Measurements from ENCODE around the gene CLBA1.

The CLBA1 gene

DNA sequence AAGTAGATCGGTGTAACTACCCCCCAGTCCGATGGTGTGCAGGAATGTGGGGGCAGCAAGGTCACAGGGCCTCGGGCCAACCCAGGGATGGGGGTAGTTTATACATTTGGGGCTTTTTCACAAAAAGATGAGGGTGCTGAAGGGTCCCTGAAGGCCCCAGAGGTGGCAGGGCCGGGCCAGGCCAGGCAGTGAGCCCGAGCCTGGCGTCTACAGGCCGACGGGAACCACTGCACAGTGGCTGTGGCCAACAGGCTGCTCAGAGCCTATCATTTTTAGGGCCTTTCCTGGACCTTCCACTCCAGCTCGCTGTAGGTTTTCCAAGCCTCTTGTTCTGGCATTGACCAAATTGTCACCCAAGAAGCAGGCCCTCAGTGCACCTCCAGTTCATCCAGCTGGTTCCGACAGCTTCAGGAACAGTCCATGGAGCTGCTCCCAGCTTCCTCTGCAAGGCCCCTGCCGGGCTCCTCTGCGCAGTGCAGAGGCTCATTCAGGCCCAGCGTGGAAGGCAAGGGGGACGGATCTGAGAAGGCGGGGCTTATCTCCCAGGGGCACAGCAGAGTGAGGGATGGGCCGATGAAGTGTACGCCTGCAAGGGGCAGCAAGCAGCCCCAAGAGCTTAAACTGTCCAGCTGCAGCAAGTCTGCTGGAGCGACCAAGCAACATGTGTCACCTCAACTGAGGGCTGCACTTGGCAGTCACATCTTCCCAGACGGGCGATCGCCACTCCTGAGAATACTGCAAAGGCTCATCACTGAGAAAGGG is 21.4 kb downstream of the CLBA1 start:
- DNase-seq, result no peak

DNA sequence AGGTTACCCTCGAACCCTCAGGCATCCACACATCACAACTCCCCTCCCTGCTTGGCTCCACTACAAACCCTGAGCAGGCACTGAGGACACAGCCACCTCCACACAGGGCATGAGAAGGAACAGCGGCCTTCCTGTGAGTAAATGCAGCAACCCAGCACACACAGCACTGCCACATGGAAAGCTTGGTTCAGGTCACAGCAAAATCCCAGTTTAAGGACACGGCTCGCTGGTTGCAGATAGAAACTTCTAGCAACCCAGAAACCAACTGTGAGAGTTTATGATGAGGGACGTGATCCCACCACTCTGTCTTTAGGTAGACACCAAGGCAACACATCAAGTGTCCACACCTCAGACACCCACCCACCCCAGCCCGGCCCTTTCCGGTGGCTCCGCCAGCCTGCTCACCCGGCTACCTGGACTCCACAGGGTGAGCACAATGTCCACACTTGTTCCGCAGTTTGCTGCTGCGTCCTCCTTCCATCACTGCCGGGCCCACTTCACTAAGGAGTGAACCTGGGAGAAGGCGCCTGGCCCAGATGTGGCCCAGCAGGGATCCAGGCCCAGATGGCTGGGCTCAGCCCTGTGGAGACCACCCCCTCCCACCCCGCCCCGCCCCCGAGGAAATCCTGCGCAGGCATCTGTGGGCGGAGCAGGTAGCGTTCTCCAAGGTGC is 22.1 kb downstream of the CLBA1 start:
- DNase-seq, result no peak

DNA sequence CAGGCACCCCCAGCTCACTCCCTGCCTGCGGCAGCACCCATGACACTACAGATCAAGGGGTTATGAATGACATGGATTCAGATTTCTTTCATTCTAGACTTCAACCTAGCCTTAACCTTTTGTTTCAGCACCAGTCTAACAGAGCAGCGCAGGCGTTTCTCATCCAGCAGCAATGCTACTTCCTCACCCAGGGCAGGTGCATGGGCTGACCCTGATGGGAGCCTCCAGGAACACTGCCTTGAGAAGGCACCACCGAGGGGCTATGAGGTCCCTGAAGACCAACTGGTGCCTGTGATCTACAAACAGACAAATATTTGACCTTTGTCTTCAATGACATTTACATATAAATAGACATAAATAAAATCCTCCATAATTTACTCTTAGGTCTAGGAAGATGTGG is 24.5 kb downstream of the CLBA1 start:
- DNase-seq, result no peak

DNA sequence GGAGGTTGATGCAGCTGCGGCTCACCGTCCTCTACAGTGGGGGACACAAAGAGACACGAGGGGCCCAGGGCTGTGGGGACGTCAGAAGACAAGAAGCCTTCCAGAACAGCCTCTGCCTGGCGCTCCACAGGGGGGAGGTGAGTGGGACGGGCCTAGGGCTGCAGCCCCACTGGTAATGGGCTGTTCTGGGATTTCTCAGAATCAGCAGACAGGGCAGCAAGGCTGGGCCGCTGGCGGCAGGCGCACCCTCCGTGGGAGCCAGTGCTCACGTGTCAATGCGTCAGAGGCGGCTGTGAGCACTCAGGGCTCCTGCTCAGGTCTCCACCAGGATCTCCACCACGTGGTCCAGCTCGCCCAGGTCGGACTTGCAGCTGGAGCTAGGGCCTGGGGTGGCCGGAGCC is 25.3 kb downstream of the CLBA1 start:
- DNase-seq, result no peak

DNA sequence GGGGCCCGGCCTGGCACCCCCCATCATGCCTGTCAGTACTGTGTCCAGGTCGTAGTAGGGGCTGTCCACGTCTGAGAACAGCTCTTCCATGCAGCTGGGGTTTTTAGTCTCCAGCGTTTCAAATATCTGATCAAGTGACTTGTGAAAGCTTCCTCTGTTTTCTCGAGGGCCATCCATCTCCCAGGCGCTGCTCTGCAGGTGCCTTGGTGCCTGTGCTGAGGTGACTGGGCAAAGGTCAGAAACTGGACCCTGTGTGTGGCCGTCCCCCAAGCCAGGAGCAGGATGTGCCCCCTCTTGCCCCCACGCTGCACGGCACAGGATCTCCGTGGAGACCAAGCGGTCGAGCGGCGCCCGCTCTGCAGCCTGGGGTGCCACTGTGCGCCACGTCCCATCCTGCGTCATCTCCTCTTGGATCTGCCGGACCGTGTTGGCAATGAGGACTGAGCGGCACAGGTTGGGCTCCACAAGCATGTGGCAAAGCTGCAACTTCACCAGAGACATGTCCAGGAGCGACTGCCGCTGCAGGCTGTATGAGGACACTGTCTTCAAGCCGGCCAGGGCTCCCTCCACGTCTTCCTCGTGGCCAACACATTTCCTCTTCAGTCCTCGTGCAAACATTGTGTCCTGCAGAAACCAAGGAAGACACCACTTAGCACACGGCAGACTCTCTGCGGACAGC is 25.9 kb downstream of the CLBA1 start:
- no peak for DNase-seq

DNA sequence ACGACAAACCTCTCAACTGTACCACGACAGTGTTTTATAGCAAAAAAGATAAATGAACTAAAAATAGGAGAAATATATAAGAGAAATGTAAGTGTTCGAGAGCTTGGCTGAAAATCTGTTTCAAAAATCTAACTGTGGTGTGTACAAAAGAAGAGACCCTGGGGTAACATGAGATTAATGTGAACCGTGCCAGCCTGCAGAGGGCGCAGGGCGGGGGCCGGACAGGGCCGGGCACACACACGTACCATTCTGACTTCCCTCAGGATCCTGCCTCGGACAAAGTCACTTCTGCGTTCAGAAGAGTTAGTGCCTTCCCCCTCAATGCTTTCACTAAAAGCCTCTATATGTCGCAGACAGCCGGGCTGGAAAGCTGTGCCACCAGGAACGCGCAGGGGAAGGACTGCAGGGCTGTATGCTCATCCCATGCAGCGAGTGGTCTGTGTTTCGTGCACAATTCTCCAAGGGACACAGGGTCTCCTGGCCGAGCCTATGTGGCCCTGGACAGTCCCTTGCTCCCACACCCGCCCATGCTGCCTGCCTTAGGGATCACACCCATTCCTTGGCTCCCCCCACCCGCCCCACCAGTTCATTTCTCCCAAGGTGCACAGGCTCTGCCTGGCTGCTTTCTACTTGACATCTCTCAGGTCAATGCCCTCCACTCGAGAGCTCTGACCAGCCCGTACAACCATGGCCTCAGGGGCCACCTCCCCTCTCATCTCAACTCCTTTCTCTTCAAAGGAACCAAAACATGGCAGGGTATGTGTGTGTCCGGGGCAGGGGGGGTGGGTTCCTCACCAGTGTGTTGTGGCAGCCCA is 26.8 kb downstream of the CLBA1 start:
- DNase-seq, result peak; percentile 31

DNA sequence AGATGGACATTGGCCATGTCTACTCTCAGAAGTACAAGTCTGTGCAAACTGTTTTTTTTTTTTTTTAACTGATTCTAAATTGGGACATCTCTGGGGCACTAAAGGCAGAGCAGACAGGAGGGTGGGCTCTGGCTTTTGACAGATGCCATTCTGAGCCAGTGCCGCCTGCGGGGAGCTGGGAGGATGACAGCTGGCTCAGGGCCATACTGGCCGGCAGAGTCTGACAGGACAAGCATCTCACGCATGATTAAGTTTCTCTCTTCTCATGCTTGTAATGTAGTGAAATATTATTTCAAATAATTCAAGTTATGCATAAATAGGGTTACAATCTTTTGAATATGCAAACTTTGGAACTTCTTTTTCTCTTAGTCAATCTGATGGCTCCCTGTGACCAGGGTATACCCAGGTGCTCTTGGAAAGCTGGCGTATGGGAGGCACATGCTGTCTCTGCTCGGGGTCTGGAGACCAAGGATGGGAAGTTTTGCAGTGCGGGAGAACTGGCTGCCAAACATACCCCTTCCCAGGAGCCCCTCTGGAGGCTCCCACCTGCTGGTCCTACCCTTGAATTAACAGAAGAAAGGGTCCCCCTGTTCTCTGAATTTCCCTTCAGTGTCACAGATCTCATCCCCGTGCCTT is 27.7 kb downstream of the CLBA1 start:
- DNase-seq, result no peak

DNA sequence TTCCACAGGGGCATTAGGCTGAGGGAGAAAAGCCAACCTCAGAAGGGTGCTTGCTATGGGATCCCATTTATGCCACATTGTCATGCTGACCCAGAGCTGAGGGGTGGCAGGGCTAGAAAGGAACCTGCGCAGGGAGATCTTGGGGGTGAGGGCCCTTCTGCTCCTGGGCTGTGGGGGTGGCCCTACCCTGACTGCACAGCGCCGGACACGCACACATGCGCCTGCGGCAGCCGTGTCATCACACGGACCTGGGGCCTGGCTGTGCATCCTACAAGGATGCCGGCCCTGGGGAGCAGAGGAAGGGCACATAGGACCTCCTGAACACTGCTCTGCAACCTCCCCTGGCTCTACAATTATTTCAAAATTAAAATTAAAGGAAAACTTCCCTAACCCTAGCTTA is 28.4 kb downstream of the CLBA1 start:
- DNase-seq, result no peak

DNA sequence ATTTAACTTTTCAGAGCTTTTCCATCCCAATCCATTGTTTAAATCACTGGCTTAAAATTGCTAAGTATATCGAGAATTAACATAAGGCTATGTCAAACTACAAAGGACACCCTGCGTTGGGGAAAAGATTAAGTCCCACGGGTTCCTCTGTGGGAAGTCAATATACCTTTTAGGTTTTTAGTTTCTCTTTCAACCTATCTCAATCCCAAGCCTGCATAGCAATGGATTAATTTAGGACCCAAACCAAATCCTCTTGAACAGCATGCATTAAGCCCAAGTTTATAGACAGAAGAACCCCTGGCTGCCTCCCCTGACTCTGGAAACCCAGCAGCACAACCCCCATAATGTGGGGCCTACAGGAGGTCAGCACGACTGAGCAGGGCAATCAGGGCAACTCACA is 29.0 kb downstream of the CLBA1 start:
- DNase-seq, result no peak

DNA sequence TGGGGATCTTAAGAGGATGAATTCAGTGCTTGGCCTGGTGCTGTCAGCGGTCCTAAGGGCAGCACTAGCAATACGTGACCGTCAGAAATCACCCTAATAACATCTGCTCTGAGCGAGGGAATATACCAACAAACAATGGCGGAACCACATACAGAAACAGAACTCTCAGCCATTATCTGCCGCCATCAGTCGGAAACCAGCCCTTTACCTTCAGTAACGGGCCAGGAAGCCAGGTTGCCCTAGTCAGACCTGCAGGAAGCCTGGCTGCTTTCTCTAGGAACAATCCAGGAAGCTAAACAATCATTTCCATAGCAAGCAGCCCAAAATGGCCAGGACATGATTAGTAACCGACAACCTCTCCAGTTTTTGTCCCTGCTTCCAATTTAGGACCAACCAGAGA is 29.7 kb downstream of the CLBA1 start:
- DNase-seq, result no peak

DNA sequence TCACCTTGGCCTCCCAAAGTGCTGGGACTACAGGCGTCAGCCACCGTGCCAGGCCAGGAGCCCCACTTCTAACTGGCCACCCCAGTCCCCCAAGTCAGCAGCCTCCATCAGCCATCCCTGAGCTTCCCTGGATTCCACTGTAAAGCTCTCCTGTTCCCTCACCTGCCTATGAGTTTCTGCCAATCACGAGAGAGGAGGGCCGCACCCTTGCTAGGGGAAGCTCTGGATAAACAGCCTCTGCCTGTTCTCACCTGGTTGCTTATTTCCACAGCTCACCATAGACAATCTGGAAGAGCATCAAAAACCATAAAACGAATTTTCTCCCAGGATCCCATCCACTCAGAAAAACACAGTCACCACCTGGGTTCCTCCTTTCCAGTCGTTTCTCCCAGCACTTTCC is 30.3 kb downstream of the CLBA1 start:
- DNase-seq, result no peak

DNA sequence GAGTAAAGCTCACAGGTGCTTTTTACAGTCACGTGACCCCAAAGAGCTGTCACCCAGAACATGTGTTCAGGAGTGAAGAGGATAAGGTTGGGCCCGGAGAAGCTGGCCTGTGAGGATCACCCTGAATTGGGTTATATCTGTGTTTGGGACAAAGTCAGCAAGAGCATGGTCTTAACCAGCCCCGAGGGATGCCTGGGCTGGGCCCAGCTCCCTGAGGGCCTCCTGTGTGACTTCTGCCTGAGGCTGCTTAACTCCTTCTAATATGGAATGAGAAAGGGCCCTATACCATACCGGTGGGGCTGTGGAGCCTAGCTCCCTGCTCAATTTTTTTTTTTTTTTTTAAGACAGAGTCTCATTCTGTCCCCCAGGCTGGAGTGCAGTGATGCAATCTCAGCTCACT is 32.8 kb downstream of the CLBA1 start:
- DNase-seq, result no peak

DNA sequence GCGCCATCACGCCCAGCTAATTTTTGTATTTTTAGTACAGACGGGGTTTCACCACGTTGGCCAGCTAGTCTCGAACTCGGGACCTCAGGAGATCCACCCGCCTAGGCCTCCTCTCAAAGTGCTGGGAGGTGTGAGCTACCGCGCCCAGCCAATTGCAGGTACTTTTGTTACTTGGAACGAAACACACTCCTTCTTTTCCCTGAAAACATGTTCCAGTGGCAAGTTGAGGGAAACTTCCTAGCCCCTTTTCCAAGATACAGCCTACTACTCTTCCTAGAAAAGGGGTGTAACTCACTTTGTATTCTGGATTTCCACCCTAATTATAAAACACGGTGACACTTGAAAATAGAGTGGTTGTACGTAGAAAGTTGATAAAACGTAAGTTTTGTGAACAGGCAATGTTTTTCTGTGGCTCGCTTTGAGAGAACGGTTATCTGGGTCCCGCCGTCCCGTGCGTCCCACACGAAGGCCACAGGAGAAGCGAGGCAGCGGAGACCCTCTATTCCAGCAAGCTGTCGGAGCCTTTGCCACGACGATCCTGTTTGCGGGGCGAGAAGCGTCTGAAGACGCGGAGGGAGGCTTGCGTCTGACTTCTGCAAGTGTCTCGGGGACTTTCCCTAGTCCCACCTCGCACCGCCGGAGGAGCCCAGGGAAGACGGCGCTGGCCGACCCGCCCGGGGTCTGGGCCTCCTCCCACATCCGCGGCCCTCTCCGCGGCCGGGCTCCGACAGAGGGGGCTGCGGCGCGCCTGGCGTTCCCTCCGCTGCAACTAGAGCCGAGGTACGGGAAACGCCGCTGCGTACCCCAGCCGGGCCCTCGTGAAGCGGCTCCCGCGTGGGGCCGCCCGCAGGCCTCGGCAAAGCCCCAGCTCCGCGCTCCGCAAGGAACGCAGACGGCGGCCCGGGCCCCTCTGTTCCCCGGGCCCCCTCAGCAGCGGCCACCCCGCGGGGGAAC is 34.5 kb downstream of the CLBA1 start:
- DNase-seq, result peak; percentile 44

DNA sequence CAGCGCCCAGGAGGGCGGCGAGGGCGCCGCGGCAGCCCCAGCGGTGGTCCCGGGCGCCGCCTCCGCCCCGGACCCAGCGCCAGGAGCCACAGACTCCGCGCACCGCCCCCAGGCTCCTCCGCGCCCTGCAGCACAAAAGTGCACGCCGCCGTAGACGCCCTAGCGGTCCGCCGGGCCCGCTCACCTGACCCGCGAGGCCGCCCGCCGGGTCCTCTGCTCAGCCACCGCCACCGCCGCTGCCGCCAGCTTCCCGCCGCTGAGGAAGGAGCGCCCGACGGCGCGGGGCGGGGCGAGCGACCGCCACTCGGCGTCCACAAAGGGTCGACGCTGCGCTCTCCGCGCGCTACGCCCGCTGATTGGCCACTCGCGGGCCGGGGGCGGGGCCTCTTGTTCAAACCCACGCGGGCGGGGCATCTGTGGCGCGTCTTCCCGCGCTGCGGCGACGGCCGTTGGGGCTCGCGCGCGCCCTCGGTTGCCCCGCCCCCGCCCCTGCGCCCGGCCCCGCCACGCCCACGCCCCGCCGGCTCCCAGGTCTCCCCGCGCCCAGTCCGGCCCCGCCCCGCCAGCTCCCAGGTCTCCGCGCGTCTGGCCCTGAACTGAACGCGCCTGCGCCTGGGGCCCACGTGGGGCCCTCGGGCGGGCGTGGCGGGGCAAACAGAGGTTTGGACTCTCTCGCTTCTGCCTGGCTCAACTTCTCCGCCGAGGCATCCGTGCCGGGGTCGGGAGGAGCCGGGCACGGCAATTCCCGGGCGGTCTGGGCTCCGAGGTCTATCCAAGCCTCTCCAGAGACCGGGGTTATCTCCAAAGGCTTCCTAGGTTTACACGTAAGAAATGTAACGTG is 35.4 kb downstream of the CLBA1 start, which contains the start of gene CDCA4:
TSS of gene CDCA4 (minus strand) at position 269 of the 841 bp plus-strand sequence. CDS start 9,154 bp downstream, outside the sequence.
- peak; percentile 99 for DNase-seq

DNA sequence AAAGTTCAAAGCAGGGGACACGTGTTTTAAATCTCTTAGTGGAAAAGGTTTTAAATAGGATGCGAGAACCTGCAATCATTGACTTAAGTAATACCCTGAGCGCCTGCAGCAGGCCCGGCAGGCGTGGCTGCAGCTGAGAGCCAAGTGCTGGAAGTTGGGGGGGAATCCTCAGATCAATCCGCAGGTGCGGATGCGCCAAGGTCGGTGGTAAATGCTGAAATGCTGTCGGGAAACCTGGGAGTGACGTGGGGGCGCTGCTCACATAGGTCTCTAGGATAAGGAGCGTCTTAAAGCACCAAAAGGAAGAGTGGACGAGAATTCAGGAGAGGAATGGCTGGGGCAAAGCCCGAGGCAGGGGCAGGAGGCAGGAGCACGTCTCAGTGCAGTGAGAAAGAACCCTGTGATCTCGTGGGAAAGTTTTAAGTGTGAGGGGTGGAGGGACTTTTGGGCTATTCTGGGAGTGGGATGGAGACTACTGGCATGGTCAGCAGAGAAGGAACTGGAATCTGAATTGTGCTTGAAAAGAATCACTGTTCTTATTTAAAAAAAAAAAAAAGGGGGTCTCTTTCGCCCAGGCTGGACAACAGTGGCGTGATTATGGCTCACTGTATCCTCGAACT is 36.2 kb downstream of the CLBA1 start:
- DNase-seq, result peak; percentile 13

DNA sequence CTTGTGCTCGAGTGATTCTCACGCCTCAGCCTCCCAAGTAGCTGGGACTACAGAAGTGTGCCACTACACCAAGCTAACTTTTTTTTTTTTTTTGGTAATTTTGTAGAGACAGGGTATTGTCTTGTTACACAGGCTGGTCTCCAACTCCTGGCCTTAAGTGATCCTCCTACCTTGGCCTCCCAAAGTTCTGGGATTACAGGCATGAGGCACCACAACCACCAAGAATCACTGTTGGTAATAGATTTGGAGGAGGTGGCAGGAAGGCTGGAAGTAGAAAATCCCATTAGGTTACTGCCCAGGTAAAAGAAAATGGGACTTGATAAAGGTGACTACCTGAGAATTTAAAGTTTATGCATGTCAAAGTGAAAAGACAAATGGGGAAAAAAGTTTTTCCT is 36.7 kb downstream of the CLBA1 start:
- no peak for DNase-seq

DNA sequence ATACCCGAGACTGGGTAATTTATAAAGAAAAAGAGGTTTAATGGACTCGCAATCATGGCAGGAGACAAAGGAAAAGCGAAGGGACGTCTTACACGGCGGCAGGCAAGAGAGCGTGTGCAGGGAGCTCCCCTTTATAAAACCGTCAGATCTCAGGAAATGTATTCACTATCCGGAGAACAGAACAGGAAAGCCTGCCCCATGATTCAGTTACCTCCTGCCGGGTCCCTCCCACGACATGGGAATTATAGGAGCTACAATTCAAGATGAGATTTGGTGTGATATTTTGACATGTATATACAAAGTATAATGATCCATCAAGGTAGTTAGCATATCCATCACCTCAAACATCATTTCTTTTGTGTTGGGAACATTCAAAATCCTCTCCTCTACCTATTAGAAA is 37.6 kb downstream of the CLBA1 start:
- DNase-seq, result no peak

DNA sequence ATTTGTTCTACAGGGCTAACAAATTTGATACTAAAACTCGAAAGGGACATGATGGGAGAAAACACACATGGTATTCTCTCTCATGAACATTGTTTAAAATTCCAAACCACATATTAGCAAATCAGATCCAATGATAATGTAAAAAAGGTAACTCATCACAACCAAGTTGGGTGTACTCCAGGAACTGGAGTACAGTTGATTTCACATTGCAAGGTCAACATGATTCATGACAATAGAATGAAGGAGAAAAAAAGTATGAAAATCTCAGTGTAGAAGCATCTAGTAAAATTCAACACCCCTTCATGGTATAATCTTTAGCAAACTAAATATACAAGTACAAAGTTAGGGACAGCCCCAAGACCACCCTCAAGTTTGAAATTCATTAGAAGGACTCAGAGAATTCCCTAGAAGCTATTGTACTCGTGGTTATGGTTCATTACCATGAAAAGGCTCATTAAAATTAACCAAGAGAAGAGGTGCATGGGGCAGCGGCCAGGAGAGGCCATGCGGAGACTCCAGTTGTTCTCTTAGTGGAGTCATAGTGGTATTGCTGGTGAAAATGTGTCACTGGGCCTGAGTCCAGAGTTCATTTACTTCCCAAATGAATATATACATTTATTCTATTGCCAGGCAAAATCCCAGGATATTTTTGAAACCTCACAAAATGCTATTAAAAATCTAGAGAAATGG is 38.3 kb downstream of the CLBA1 start:
- DNase-seq, result no peak

DNA sequence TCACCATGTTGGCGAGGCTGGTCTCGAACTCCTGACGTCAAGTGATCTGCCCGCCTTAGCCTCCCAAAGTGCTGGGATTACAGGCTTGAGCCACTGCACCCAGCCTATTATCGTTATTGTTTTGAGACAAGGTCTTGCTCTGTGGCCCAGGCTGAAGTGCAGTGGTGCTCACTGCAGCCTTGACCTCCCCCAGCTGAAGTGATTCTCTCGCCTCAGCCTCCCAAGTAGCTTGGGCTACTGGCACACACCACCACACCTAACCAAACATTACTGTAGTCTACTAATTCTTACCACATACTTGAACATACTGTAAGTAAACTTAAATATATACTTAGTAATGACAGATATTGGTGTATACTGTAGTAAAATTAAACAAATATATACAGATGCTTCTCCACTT is 39.8 kb downstream of the CLBA1 start:
- DNase-seq, result no peak
